Frontal cortex (tissue), 4 donors: Measurements from ENCODE around the gene CACNA2D3. TPM values are rescaled to one million over a fixed set of nuclear protein-coding genes. Genes with fewer than 3 reads are reported as not detected.
"Not testable (repeated sequence)": the region's sequence is repeated elsewhere in the genome, so short reads cannot be mapped to it uniquely, and the experiment has no call there.

ENCODE experiments used
- DNase-seq, 2 donors: peaks; one replicate each; pipeline ENCODE4 v3.0.0; 2012; ENCODE audit warnings: low spot score in 2 of 2
- FAIRE-seq: peaks from 2 replicates; lab custom pipeline; 2012; peaks lifted over from hg19 to GRCh38; lab: Jason Lieb, UNC
- total RNA-seq: library from RNA; depleted of rRNA; stranded (reverse); fragments of >200 nt; gene quantifications from one replicate; pipeline ENCODE4 v1.2.3, GENCODE V29; 2014
- donor health status: control.
- donor health status: control.
- donor health status: control.

The CACNA2D3 gene
- total RNA-seq, 1 donor from 2014 or later, result 30.6 TPM

GRCh38 chr3:55091381-55092225 lies 969.3 kb downstream of the CACNA2D3 start:
- no peak for FAIRE-seq
- no peak for DNase-seq

- no peak for FAIRE-seq
- no peak for DNase-seq
Observed at GRCh38 chr3:55094676-55095075, 972.3 kb downstream of the CACNA2D3 start.

GRCh38 chr3:55097441-55097840 lies 975.1 kb downstream of the CACNA2D3 start:
- FAIRE-seq, result no peak

GRCh38 chr3:55105647-55106046 lies 983.3 kb downstream of the CACNA2D3 start:
- no peak for DNase-seq
- FAIRE-seq, result no peak

More at GRCh38 chr3:55097441-55097840, 975.1 kb downstream of the CACNA2D3 start:
- no peak for DNase-seq

- no peak for FAIRE-seq
- no peak for DNase-seq
Observed at GRCh38 chr3:55107187-55107586, 984.8 kb downstream of the CACNA2D3 start.

- DNase-seq, FAIRE-seq: not testable (repeated sequence)
Observed at GRCh38 chr3:55111906-55112305, 989.6 kb downstream of the CACNA2D3 start.

GRCh38 chr3:55118451-55118850 lies 996.1 kb downstream of the CACNA2D3 start:
- no peak for DNase-seq
- no peak for FAIRE-seq

GRCh38 chr3:55119268-55119667 lies 996.9 kb downstream of the CACNA2D3 start:
- DNase-seq (no peak), FAIRE-seq (no peak)

- no peak for FAIRE-seq
Observed at GRCh38 chr3:55122312-55122711, 1000.0 kb downstream of the CACNA2D3 start.

More at GRCh38 chr3:55122312-55122711, 1000.0 kb downstream of the CACNA2D3 start:
- DNase-seq, result no peak

Other genes starting within 250 kb of the CACNA2D3 start
- gene ACTR8, start 240.4 kb upstream of the CACNA2D3 start, total RNA-seq, result 57.5 TPM
- 68.5 TPM for gene SELENOK, start 230.7 kb upstream of the CACNA2D3 start, total RNA-seq